A673 (cell line): ENCODE results near the gene ELK3. TPM values are rescaled to one million over a fixed set of nuclear protein-coding genes. Genes with fewer than 3 reads are reported as not detected.

Experiments
- BruUV-seq: library from RNA; stranded (reverse); fragments of 400-500 nt; replicated peaks from 2 replicates; lab custom pipeline; 2021; lab: Mats Ljungman, UMichigan
- CTCF ChIA-PET: fragments of 300-600 bp; sonication (Branson Sonifier 250); formaldehyde crosslinking; loops from one replicate; lab custom pipeline; 2022; ENCODE audit warnings: antibody characterized with exemption; lab: Charles Lee
- POLR2A ChIA-PET: fragments of 300-600 bp; sonication (Branson Sonifier 250); formaldehyde crosslinking; loops from one replicate; lab custom pipeline; 2022; ENCODE audit warnings: antibody characterized with exemption; ENCODE audit not compliant: low non-redundant PET; lab: Charles Lee
- DNase-seq: peaks from one replicate; pipeline ENCODE4 v3.0.0-alpha.2; 2015; ENCODE audit warnings: low spot score
- H3K27ac ChIP-seq: fragments of 200-600 bp; sonication (generic); 2 replicates; pipeline ENCODE4 v1.5.1; 2016; ENCODE audit warnings: mixed run types, low read depth, mild to moderate bottlenecking, mixed read lengths, antibody characterized with exemption, low read length; ENCODE audit not compliant: poor library complexity, severe bottlenecking
- H3K27me3 ChIP-seq: fragments of 200-600 bp; sonication (generic); replicated peaks from 2 replicates; pipeline ENCODE4 v1.6.1; 2017; ENCODE audit warnings: mixed run types, low read depth, mild to moderate bottlenecking, mixed read lengths, antibody characterized with exemption, low read length; ENCODE audit not compliant: insufficient read depth, poor library complexity
- H3K36me3 ChIP-seq: fragments of 200-600 bp; sonication (generic); 2 replicates; pipeline ENCODE4 v1.6.1; 2016; ENCODE audit warnings: mixed run types, mild to moderate bottlenecking, mixed read lengths, antibody characterized with exemption, low read length; ENCODE audit not compliant: insufficient read depth, poor library complexity, severe bottlenecking
- H3K4me1 ChIP-seq: fragments of 200-600 bp; sonication (generic); 2 replicates; pipeline ENCODE4 v1.6.1; 2017; ENCODE audit warnings: mixed run types, mild to moderate bottlenecking, mixed read lengths, antibody characterized with exemption, low read length; ENCODE audit not compliant: insufficient read depth, poor library complexity, severe bottlenecking
- H3K4me3 ChIP-seq: fragments of 200-600 bp; sonication (generic); 2 replicates; pipeline ENCODE4 v1.5.1; 2016; ENCODE audit warnings: low read depth, mixed run types, mild to moderate bottlenecking, mixed read lengths, low read length; ENCODE audit not compliant: poor library complexity, severe bottlenecking
- H3K9me3 ChIP-seq: fragments of 200-600 bp; sonication (generic); 2 replicates; pipeline ENCODE4 v1.6.1; 2016; ENCODE audit warnings: mixed run types, low read depth, mild to moderate bottlenecking, mixed read lengths, antibody characterized with exemption, low read length; ENCODE audit not compliant: poor library complexity, severe bottlenecking
- CTCF ChIP-seq: fragments of 300-800, 200-600 bp; sonication (generic); conservative IDR thresholded peaks from 2 replicates; pipeline ENCODE4 v1.5.1; 2017; ENCODE audit warnings: low read depth, mild to moderate bottlenecking, antibody characterized with exemption, low read length, moderate library complexity, mixed read lengths
- EZH2 ChIP-seq: fragments of 200-600 bp; sonication (generic); IDR thresholded peaks from 2 replicates; pipeline ENCODE4 v1.6.1; 2017; ENCODE audit warnings: borderline replicate concordance, low read depth, mild to moderate bottlenecking, mixed read lengths, antibody characterized with exemption, low read length; ENCODE audit not compliant: poor library complexity, severe bottlenecking
- intact Hi-C: fragments of 100-400 bp; cut with micrococcal nuclease; formaldehyde crosslinking; loops from one replicate; pipeline ENCODE4 v1.10.0; 2022; ENCODE audit not compliant: unreplicated experiment
- total RNA-seq: library from RNA; stranded (reverse); gene quantifications from 2 replicates; pipeline ENCODE4 v1.2.3, GENCODE V29; 2021

Gene ELK3
- total RNA-seq, 1 experiment from 2014 or later, result 62.1 TPM

- TF ChIP-seq CTCF, result no peak
- no peak for TF ChIP-seq EZH2
- no peak overlapping the region for H3K4me3 ChIP-seq
- ChIA-PET POLR2A (no interaction called here), CTCF (no interaction called here)
- H3K9me3 ChIP-seq, result no peaks in the 10 kb centered on the region
- peaks cover 51% of the 10 kb centered on the region for H3K4me1 ChIP-seq
- no peaks in the 10 kb centered on the region for H3K36me3 ChIP-seq
- no TSS peak for BruUV-seq
- peak; percentile 24 for DNase-seq
- intact Hi-C loops, result no loop called here
- no peaks in the 10 kb centered on the region for H3K27me3 ChIP-seq
- peak overlapping the region; percentile 36 for H3K27ac ChIP-seq
These were observed 17.8 kb downstream of the ELK3 start for GRCh38 chr12:96211988-96212387.

GRCh38 chr12:96212456-96213375, 18.5 kb downstream of the ELK3 start:
- BruUV-seq, result no TSS peak
- Histone ChIP-seq H3K9me3 (no peaks in the 10 kb centered on the region), H3K27ac (peak overlapping the region; percentile 36), H3K4me1 (peaks cover 51% of the 10 kb centered on the region), H3K27me3 (no peaks in the 10 kb centered on the region), H3K36me3 (no peaks in the 10 kb centered on the region), H3K4me3 (no peak overlapping the region)
- no peak for DNase-seq
- POLR2A ChIA-PET, result no interaction called here
- TF ChIP-seq CTCF (no peak), EZH2 (no peak)
- intact Hi-C loops, result no loop called here
- CTCF ChIA-PET, result interaction anchor here (0.7 kb wide), 1 partner anchor 306 kb away, joined by 3 read pairs; no protein-coding TSS in a partner anchor

- TF ChIP-seq EZH2 (no peak), CTCF (no peak)
- intact Hi-C loops, result no loop called here
- BruUV-seq, result no TSS peak
- ChIA-PET POLR2A (no interaction called here), CTCF (no interaction called here)
- H3K4me1 ChIP-seq, result peaks cover 44% of the 10 kb centered on the region
- no peak overlapping the region for H3K4me3 ChIP-seq
- H3K27me3 ChIP-seq, result no peaks in the 10 kb centered on the region
- H3K36me3 ChIP-seq, result no peaks in the 10 kb centered on the region
- no peaks in the 10 kb centered on the region for H3K9me3 ChIP-seq
- no peak overlapping the region for H3K27ac ChIP-seq
- DNase-seq, result no peak
These were observed 19.7 kb downstream of the ELK3 start for GRCh38 chr12:96213869-96214268.
